Activated naive CD8-positive, alpha-beta T cell treated with anti-CD3 and anti-CD28 coated beads for 36 hours (primary cell): ENCODE data around the gene CDK14. TPM values are rescaled to one million over a fixed set of nuclear protein-coding genes. Genes with fewer than 3 reads are reported as not detected.

Experiments used
- DNase-seq: peaks from one replicate; pipeline ENCODE4 v3.0.0; 2021
- H3K27ac Mint-ChIP-seq: one replicate; pipeline ENCODE4 v1.8.0; 2022; ENCODE audit warnings: mild to moderate bottlenecking, moderate library complexity, mixed read lengths
- H3K27me3 Mint-ChIP-seq: one replicate; pipeline ENCODE4 v1.8.0; 2022; ENCODE audit warnings: mild to moderate bottlenecking, mixed read lengths
- H3K36me3 Mint-ChIP-seq: one replicate; pipeline ENCODE4 v1.8.0; 2021; ENCODE audit warnings: mild to moderate bottlenecking, mixed read lengths
- H3K4me1 Mint-ChIP-seq: one replicate; pipeline ENCODE4 v1.8.0; 2021; ENCODE audit warnings: mixed read lengths
- H3K4me3 Mint-ChIP-seq: one replicate; pipeline ENCODE4 v1.8.0; 2022; ENCODE audit warnings: mild to moderate bottlenecking, moderate library complexity, mixed read lengths
- H3K9me3 Mint-ChIP-seq: one replicate; pipeline ENCODE4 v1.8.0; 2022; ENCODE audit warnings: mixed read lengths
- total RNA-seq, 2 experiments: library from RNA; stranded (reverse); gene quantifications; one replicate each; pipeline ENCODE4 v1.2.3, GENCODE V29; 2021

The CDK14 gene
- total RNA-seq, 2 experiments from 2014 or later, result 0.92 to 1.6 TPM

GRCh38 chr7:90994601-90995000, 398.5 kb downstream of the CDK14 start:
- DNase-seq, result no peak
- Mint-ChIP-seq H3K27me3 (no peaks in the 10 kb centered on the region), H3K27ac (no peak overlapping the region), H3K9me3 (no peaks in the 10 kb centered on the region), H3K4me3 (no peak overlapping the region), H3K36me3 (no peaks in the 10 kb centered on the region), H3K4me1 (no peaks in the 10 kb centered on the region)

- no peak for DNase-seq
- no peaks in the 10 kb centered on the region for H3K9me3 Mint-ChIP-seq
- no peak overlapping the region for H3K27ac Mint-ChIP-seq
- H3K36me3 Mint-ChIP-seq, result no peaks in the 10 kb centered on the region
- no peaks in the 10 kb centered on the region for H3K4me1 Mint-ChIP-seq
- H3K27me3 Mint-ChIP-seq, result no peaks in the 10 kb centered on the region
- H3K4me3 Mint-ChIP-seq, result no peak overlapping the region
These were observed 399.9 kb downstream of the CDK14 start for GRCh38 chr7:90995996-90996395.

- no peaks in the 10 kb centered on the region for H3K4me1 Mint-ChIP-seq
- no peak overlapping the region for H3K27ac Mint-ChIP-seq
- no peak for DNase-seq
- H3K4me3 Mint-ChIP-seq, result no peak overlapping the region
- H3K27me3 Mint-ChIP-seq, result no peaks in the 10 kb centered on the region
- H3K9me3 Mint-ChIP-seq, result no peaks in the 10 kb centered on the region
- no peaks in the 10 kb centered on the region for H3K36me3 Mint-ChIP-seq
These were observed 404.2 kb downstream of the CDK14 start for GRCh38 chr7:90999989-91000979.

- no peak for DNase-seq
- Mint-ChIP-seq H3K27me3 (no peaks in the 10 kb centered on the region), H3K4me1 (no peaks in the 10 kb centered on the region), H3K36me3 (no peaks in the 10 kb centered on the region), H3K9me3 (no peaks in the 10 kb centered on the region), H3K27ac (no peak overlapping the region), H3K4me3 (no peak overlapping the region)
These were observed 408.9 kb downstream of the CDK14 start for GRCh38 chr7:91005024-91005423.

- no peaks in the 10 kb centered on the region for H3K4me1 Mint-ChIP-seq
- H3K27ac Mint-ChIP-seq, result no peak overlapping the region
- no peaks in the 10 kb centered on the region for H3K27me3 Mint-ChIP-seq
- no peaks in the 10 kb centered on the region for H3K9me3 Mint-ChIP-seq
- H3K4me3 Mint-ChIP-seq, result no peak overlapping the region
- no peaks in the 10 kb centered on the region for H3K36me3 Mint-ChIP-seq
- DNase-seq, result no peak
These were observed 409.7 kb downstream of the CDK14 start for GRCh38 chr7:91005841-91006240.

GRCh38 chr7:91007371-91007770, 411.2 kb downstream of the CDK14 start:
- no peak overlapping the region for H3K27ac Mint-ChIP-seq
- H3K4me1 Mint-ChIP-seq, result no peaks in the 10 kb centered on the region
- H3K36me3 Mint-ChIP-seq, result no peaks in the 10 kb centered on the region
- DNase-seq, result no peak
- no peaks in the 10 kb centered on the region for H3K9me3 Mint-ChIP-seq
- H3K4me3 Mint-ChIP-seq, result no peak overlapping the region
- no peaks in the 10 kb centered on the region for H3K27me3 Mint-ChIP-seq

- Mint-ChIP-seq H3K27me3 (peaks cover 3% of the 10 kb centered on the region), H3K27ac (no peak overlapping the region), H3K9me3 (no peaks in the 10 kb centered on the region), H3K4me3 (no peak overlapping the region), H3K4me1 (peaks cover 3% of the 10 kb centered on the region), H3K36me3 (no peaks in the 10 kb centered on the region)
- no peak for DNase-seq
These were observed 417.0 kb downstream of the CDK14 start for GRCh38 chr7:91013078-91013477.

- no peaks in the 10 kb centered on the region for H3K27me3 Mint-ChIP-seq
- H3K27ac Mint-ChIP-seq, result no peak overlapping the region
- no peaks in the 10 kb centered on the region for H3K9me3 Mint-ChIP-seq
- no peak overlapping the region for H3K4me3 Mint-ChIP-seq
- no peaks in the 10 kb centered on the region for H3K4me1 Mint-ChIP-seq
- DNase-seq, result no peak
- H3K36me3 Mint-ChIP-seq, result no peaks in the 10 kb centered on the region
These were observed 423.7 kb downstream of the CDK14 start for GRCh38 chr7:91019686-91020385.

- Mint-ChIP-seq H3K36me3 (no peaks in the 10 kb centered on the region), H3K9me3 (no peaks in the 10 kb centered on the region), H3K27ac (no peak overlapping the region), H3K4me1 (no peaks in the 10 kb centered on the region), H3K4me3 (no peak overlapping the region), H3K27me3 (no peaks in the 10 kb centered on the region)
- no peak for DNase-seq
These were observed 424.7 kb downstream of the CDK14 start for GRCh38 chr7:91020636-91021385.

GRCh38 chr7:91021956-91022355, 425.8 kb downstream of the CDK14 start:
- H3K4me3 Mint-ChIP-seq, result no peak overlapping the region
- H3K4me1 Mint-ChIP-seq, result no peaks in the 10 kb centered on the region
- H3K27me3 Mint-ChIP-seq, result no peaks in the 10 kb centered on the region
- DNase-seq, result no peak
- H3K36me3 Mint-ChIP-seq, result no peaks in the 10 kb centered on the region
- no peak overlapping the region for H3K27ac Mint-ChIP-seq
- H3K9me3 Mint-ChIP-seq, result no peaks in the 10 kb centered on the region

- Mint-ChIP-seq H3K27ac (no peak overlapping the region), H3K36me3 (no peaks in the 10 kb centered on the region), H3K9me3 (no peaks in the 10 kb centered on the region), H3K4me3 (no peak overlapping the region), H3K4me1 (no peaks in the 10 kb centered on the region), H3K27me3 (no peaks in the 10 kb centered on the region)
- no peak for DNase-seq
These were observed 429.8 kb downstream of the CDK14 start for GRCh38 chr7:91025906-91026390.

GRCh38 chr7:91029688-91030087, 433.6 kb downstream of the CDK14 start:
- no peak for DNase-seq
- no peaks in the 10 kb centered on the region for H3K27me3 Mint-ChIP-seq
- no peaks in the 10 kb centered on the region for H3K9me3 Mint-ChIP-seq
- H3K4me1 Mint-ChIP-seq, result no peaks in the 10 kb centered on the region
- no peaks in the 10 kb centered on the region for H3K36me3 Mint-ChIP-seq
- H3K4me3 Mint-ChIP-seq, result no peak overlapping the region
- no peak overlapping the region for H3K27ac Mint-ChIP-seq

- no peaks in the 10 kb centered on the region for H3K27me3 Mint-ChIP-seq
These were observed 434.7 kb downstream of the CDK14 start for GRCh38 chr7:91030680-91031380.

GRCh38 chr7:91031757-91032156, 435.6 kb downstream of the CDK14 start:
- Mint-ChIP-seq H3K4me3 (no peak overlapping the region), H3K36me3 (no peaks in the 10 kb centered on the region), H3K27ac (no peak overlapping the region), H3K9me3 (no peaks in the 10 kb centered on the region), H3K4me1 (no peaks in the 10 kb centered on the region), H3K27me3 (no peaks in the 10 kb centered on the region)
- no peak for DNase-seq

More at GRCh38 chr7:91030680-91031380, 434.7 kb downstream of the CDK14 start:
- Mint-ChIP-seq H3K4me1 (no peaks in the 10 kb centered on the region), H3K27ac (no peak overlapping the region), H3K9me3 (no peaks in the 10 kb centered on the region), H3K4me3 (no peak overlapping the region), H3K36me3 (no peaks in the 10 kb centered on the region)
- DNase-seq, result no peak
